ENCODE results near the gene FBXL22.

FBXL22 gene

GRCh38 chr15:63604281-63604680 is 7.1 kb downstream of the FBXL22 start:
- Histone ChIP-seq H3K27me3 (ENCODE audit: insufficient read depth, poor library complexity, severe bottlenecking) (no peaks in the 10 kb centered on the region), H3K27ac (replicated peaks) (no peak overlapping the region), H3K4me3 (replicated peaks; ENCODE audit: insufficient read depth, low read length) (no peak overlapping the region)
- TF ChIP-seq SPI1 (IDR thresholded peaks at IDR 0.05; ENCODE audit: borderline replicate concordance, low read depth): no peak
- no peak for TF ChIP-seq POLR2AphosphoS5 (IDR thresholded peaks at IDR 0.05; ENCODE audit: low read depth)
- no peak for TF ChIP-seq GABPA (IDR thresholded peaks at IDR 0.05; ENCODE audit: low read depth)
- TF ChIP-seq REST (IDR thresholded peaks at IDR 0.05; ENCODE audit: insufficient replicate concordance, low read depth): no peak
- no peak for TF ChIP-seq CTCF (IDR thresholded peaks at IDR 0.05; ENCODE audit: insufficient read depth, low read length)
- DNase-seq (ENCODE audit: low read depth in 1 of 2, low spot score in 1 of 2): no peak

DNA sequence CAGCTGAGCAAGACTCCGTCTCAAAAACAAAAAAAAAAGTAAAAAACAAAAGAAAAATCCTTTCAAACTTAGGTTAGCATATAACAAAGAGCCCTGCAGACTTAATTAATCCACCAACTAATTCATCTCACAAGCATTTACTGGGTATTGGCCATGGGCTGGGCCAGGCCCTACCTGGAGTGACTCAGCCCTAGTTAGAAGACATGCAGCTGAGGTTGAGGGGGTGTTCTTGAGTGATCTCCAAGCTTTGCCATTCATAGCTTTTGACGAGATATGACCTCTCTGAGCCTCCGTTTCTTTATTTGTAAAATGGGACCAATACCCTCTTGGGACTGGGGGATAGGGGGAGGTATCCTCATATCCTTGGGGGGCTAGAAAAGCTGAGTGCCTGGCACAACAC is 7.8 kb downstream of the FBXL22 start:
- TF ChIP-seq REST (IDR thresholded peaks at IDR 0.05; ENCODE audit: insufficient replicate concordance, low read depth) (no peak), CTCF (IDR thresholded peaks at IDR 0.05; ENCODE audit: insufficient read depth, low read length) (no peak), GABPA (IDR thresholded peaks at IDR 0.05; ENCODE audit: low read depth) (no peak), POLR2AphosphoS5 (IDR thresholded peaks at IDR 0.05; ENCODE audit: low read depth) (no peak), SPI1 (IDR thresholded peaks at IDR 0.05; ENCODE audit: borderline replicate concordance, low read depth) (no peak)
- Histone ChIP-seq H3K4me3 (replicated peaks; ENCODE audit: insufficient read depth, low read length) (no peak overlapping the region), H3K27me3 (ENCODE audit: insufficient read depth, poor library complexity, severe bottlenecking) (no peaks in the 10 kb centered on the region), H3K27ac (replicated peaks) (no peak overlapping the region)
- DNase-seq (ENCODE audit: low read depth in 1 of 2, low spot score in 1 of 2): no peak

DNA sequence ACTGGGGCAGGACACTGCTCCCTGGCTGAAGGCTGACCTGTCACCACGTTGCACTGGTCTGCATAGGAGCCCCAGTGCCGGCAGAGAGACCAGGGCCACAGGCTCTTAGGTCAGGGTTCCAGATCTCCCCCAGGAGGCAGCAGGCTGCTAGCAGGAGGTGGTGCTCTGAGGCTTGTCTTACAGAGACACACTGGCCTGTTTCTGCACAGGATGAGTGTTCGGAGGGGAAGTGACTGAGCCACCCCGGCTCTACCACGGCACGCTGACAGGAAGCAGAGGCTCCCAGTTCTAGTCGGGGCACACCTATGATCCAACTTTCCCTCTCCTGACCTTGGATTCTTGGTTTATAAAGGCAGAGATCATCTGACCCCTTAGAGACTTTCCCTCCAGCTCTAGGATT is 8.6 kb downstream of the FBXL22 start:
- peak overlapping the region; percentile 43 for H3K27ac ChIP-seq (replicated peaks)
- peak; percentile 28 to 80 for DNase-seq (ENCODE audit: low read depth in 1 of 2, low spot score in 1 of 2)
- TF ChIP-seq POLR2AphosphoS5 (IDR thresholded peaks at IDR 0.05; ENCODE audit: low read depth) (peak; percentile 44; the same call in 1 of the 2 replicates), REST (IDR thresholded peaks at IDR 0.05; ENCODE audit: insufficient replicate concordance, low read depth) (no peak), CTCF (IDR thresholded peaks at IDR 0.05; ENCODE audit: insufficient read depth, low read length) (no peak), SPI1 (IDR thresholded peaks at IDR 0.05; ENCODE audit: borderline replicate concordance, low read depth) (peak; percentile 82; the same call in 1 of the 2 replicates), GABPA (IDR thresholded peaks at IDR 0.05; ENCODE audit: low read depth) (no peak)

More for the DNA sequence above, 8.6 kb downstream of the FBXL22 start:
- H3K27me3 ChIP-seq (ENCODE audit: insufficient read depth, poor library complexity, severe bottlenecking): no peaks in the 10 kb centered on the region
- H3K4me3 ChIP-seq (replicated peaks; ENCODE audit: insufficient read depth, low read length): no peak overlapping the region
